ENCODE results near the gene BAZ2B.

BAZ2B gene

DNA sequence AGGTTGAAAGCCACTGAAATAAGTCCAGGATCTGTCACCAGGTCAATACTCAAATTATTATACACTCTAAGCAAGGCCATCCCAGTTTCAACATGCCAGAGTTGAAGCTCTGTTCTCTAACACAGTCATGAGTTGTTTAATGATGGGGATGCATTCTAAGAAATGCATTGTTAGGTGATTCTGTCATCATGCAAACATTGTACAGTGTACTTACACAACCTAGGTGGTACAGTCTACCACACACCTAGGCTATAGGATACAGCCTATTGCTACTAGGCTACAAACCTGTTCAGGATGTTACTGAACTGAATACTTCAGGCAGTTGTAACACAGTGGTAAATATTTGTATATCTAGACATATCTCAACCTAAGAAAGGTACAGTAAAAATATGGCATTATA is 162.2 kb downstream of the BAZ2B start:
- Histone ChIP-seq H3K4me3 (no peak overlapping the region), H3K36me3 (ENCODE audit: insufficient read depth, low read length) (no peaks in the 10 kb centered on the region), H3K9me3 (ENCODE audit: low read depth, low read length) (no peaks in the 10 kb centered on the region), H3K27ac (no peak overlapping the region), H3K9ac (ENCODE audit: insufficient read length) (no peak overlapping the region)
- no peak for DNase-seq (ENCODE audit: low read depth, low spot score)
- no peak for TF ChIP-seq EZH2 (IDR thresholded peaks at IDR 0.05)
- TF ChIP-seq FOXP2 (optimal IDR thresholded peaks at IDR 0.05; ENCODE audit: control extremely low read depth, extremely low read length, insufficient read depth) = no peak
- TF ChIP-seq POLR2AphosphoS5 (IDR thresholded peaks at IDR 0.05; ENCODE audit: borderline replicate concordance, low read depth, low read length) = no peak

DNA sequence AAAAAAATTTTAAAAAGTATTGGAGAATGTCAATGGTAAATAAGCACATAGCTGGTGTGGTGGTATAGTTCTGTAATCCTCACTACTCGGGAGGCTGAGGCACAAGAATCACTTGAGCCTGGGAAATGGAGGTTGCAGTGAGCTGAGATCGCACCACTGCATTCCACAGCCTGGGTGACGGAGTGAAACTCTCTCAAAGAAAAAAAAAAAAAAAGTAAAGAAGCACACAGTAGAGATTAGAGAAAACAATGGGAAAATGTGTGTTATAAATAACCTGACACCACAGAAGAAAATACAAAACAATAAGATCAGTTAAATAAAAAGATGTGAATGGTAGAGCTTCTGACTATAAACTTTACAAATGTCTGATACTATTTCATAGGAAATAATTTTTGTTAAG is 166.2 kb downstream of the BAZ2B start:
- peaks cover 5% of the 10 kb centered on the region for H3K36me3 ChIP-seq (ENCODE audit: insufficient read depth, low read length)
- no peak overlapping the region for H3K4me3 ChIP-seq
- H3K9me3 ChIP-seq (ENCODE audit: low read depth, low read length) = no peaks in the 10 kb centered on the region
- TF ChIP-seq FOXP2 (optimal IDR thresholded peaks at IDR 0.05; ENCODE audit: control extremely low read depth, extremely low read length, insufficient read depth) (no peak), POLR2AphosphoS5 (IDR thresholded peaks at IDR 0.05; ENCODE audit: borderline replicate concordance, low read depth, low read length) (no peak), EZH2 (IDR thresholded peaks at IDR 0.05) (no peak)
- H3K9ac ChIP-seq (ENCODE audit: insufficient read length) = no peak overlapping the region
- DNase-seq (ENCODE audit: low read depth, low spot score) = no peak
- H3K27ac ChIP-seq = no peak overlapping the region

DNA sequence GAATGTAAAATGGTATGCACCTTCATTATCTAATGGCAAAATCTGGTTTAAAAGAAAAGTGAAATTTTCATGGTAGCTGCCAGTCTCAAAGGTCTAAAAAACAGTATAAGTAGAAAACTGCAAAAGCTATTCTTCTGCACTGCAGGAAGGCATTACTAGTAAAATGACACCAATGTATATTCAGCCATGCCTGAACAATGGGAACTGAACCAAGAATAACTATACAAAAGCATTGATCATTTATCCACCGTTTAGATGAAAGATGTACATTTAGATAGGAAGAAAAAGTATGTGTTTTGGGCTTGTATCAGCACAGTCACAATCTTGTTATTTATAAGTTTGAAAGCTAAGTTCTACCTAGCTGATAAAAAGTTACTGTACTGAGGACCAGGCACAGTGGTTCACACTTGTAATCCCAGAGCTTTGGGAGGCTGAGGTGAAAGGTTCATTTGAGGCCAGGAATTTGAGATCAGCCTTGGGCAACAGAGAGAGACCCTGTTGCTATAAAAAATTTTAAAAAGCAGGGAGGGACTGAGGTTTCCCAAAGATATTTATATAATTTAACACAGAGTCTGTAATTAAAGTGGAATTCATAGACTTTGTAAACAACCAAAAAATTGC is 166.7 kb downstream of the BAZ2B start:
- DNase-seq (ENCODE audit: low read depth, low spot score) = no peak
- no peak for TF ChIP-seq FOXP2 (optimal IDR thresholded peaks at IDR 0.05; ENCODE audit: control extremely low read depth, extremely low read length, insufficient read depth)
- no peak for TF ChIP-seq EZH2 (IDR thresholded peaks at IDR 0.05)
- no peak for TF ChIP-seq POLR2AphosphoS5 (IDR thresholded peaks at IDR 0.05; ENCODE audit: borderline replicate concordance, low read depth, low read length)
- Histone ChIP-seq H3K9me3 (ENCODE audit: low read depth, low read length) (no peaks in the 10 kb centered on the region), H3K9ac (ENCODE audit: insufficient read length) (no peak overlapping the region), H3K4me3 (no peak overlapping the region), H3K36me3 (ENCODE audit: insufficient read depth, low read length) (peaks cover 5% of the 10 kb centered on the region), H3K27ac (no peak overlapping the region)

DNA sequence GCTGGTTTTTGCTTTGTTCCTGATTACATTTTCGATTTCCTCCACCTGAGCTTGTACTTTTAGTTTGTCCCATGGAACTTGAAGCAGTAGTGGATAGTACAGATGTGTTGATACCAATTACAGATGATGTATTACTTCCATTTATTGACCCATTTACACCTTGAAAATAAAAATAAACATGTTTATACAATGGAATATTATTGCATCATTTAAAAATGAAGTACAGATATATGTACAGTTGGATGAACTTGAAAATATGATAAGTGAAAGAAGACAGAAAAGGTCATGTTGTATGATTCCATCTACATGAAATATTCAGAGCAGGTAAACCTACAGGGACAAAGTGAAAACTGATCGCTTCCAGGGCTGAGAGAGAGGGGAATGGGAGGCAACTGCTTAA is 169.5 kb downstream of the BAZ2B start:
- no peak overlapping the region for H3K9ac ChIP-seq (ENCODE audit: insufficient read length)
- DNase-seq (ENCODE audit: low read depth, low spot score) = no peak
- H3K27ac ChIP-seq = no peak overlapping the region

DNA sequence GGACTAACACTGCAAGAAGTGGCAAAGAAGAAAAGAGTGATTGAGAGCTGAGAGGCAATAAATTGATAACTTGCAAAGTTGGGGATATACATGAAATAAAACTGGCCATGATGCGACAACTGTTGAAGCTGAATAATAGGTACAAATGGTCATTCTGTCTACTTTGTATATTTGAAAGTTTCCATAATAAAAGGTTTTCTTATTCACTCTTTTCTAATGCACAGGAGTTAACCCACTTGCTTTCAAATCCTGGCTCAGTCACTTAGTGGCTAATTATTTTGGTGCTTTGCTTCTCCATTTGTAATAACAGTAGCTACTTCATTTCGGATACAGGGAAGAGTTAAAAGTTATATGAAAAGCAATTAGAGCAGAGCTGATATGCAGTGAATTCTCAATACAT is 170.1 kb downstream of the BAZ2B start:
- H3K9me3 ChIP-seq (ENCODE audit: low read depth, low read length) = no peaks in the 10 kb centered on the region
- no peak overlapping the region for H3K4me3 ChIP-seq
- no peak overlapping the region for H3K9ac ChIP-seq (ENCODE audit: insufficient read length)
- DNase-seq (ENCODE audit: low read depth, low spot score) = no peak
- no peak for TF ChIP-seq POLR2AphosphoS5 (IDR thresholded peaks at IDR 0.05; ENCODE audit: borderline replicate concordance, low read depth, low read length)
- TF ChIP-seq FOXP2 (optimal IDR thresholded peaks at IDR 0.05; ENCODE audit: control extremely low read depth, extremely low read length, insufficient read depth) = no peak
- TF ChIP-seq EZH2 (IDR thresholded peaks at IDR 0.05) = no peak
- H3K27ac ChIP-seq = no peak overlapping the region
- peaks cover 5% of the 10 kb centered on the region for H3K36me3 ChIP-seq (ENCODE audit: insufficient read depth, low read length)

More for the DNA sequence above, 169.5 kb downstream of the BAZ2B start:
- Histone ChIP-seq H3K36me3 (ENCODE audit: insufficient read depth, low read length) (peaks cover 5% of the 10 kb centered on the region), H3K9me3 (ENCODE audit: low read depth, low read length) (no peaks in the 10 kb centered on the region), H3K4me3 (no peak overlapping the region)
- TF ChIP-seq POLR2AphosphoS5 (IDR thresholded peaks at IDR 0.05; ENCODE audit: borderline replicate concordance, low read depth, low read length) = no peak
- TF ChIP-seq FOXP2 (optimal IDR thresholded peaks at IDR 0.05; ENCODE audit: control extremely low read depth, extremely low read length, insufficient read depth) = no peak
- TF ChIP-seq EZH2 (IDR thresholded peaks at IDR 0.05) = no peak

DNA sequence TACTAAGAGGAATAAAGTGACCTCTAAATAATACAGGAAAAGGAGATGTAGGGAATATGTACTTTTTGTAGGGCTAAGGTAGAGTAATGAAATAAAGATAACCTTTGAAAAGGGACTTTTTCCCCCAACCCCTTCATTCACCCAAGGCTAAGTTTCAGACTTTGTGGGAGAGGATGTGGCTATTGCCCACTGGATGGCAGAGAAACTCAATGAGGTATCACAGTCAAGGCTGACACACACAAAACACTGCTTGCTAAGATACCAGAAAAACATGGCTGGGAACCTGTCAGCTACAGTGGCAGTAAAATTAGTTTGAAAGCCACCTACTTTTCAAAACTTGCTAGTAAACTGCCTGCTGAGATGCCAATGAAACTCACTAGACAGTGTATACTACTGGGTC is 171.0 kb downstream of the BAZ2B start:
- no peak overlapping the region for H3K4me3 ChIP-seq
- no peak overlapping the region for H3K27ac ChIP-seq
- TF ChIP-seq POLR2AphosphoS5 (IDR thresholded peaks at IDR 0.05; ENCODE audit: borderline replicate concordance, low read depth, low read length) = no peak
- TF ChIP-seq EZH2 (IDR thresholded peaks at IDR 0.05) = no peak
- no peak for TF ChIP-seq FOXP2 (optimal IDR thresholded peaks at IDR 0.05; ENCODE audit: control extremely low read depth, extremely low read length, insufficient read depth)

DNA sequence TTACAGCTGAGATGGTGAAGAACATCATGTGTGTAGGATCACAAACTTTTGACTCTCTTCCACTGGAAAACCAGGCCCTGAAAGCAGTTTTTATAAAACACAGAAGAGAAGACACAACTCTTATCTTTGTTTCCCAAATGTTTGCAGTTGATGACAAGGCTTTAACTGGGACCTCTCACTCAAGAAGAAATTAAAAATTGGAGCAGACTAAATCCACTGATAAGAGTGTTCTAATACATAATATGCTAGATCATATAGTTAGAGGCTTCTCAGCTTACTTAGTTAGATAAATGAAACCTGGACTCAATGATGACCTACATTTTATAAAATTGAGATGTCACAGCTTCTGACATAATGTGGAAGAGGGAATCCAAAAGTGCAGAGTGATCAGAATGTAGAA is 171.6 kb downstream of the BAZ2B start:
- H3K9ac ChIP-seq (ENCODE audit: insufficient read length) = no peak overlapping the region
- H3K9me3 ChIP-seq (ENCODE audit: low read depth, low read length) = no peaks in the 10 kb centered on the region
- H3K27ac ChIP-seq = no peak overlapping the region
- no peak for DNase-seq (ENCODE audit: low read depth, low spot score)
- H3K4me3 ChIP-seq = no peak overlapping the region
- H3K36me3 ChIP-seq (ENCODE audit: insufficient read depth, low read length) = peaks cover 5% of the 10 kb centered on the region
- no peak for TF ChIP-seq POLR2AphosphoS5 (IDR thresholded peaks at IDR 0.05; ENCODE audit: borderline replicate concordance, low read depth, low read length)
- TF ChIP-seq FOXP2 (optimal IDR thresholded peaks at IDR 0.05; ENCODE audit: control extremely low read depth, extremely low read length, insufficient read depth) = no peak
- TF ChIP-seq EZH2 (IDR thresholded peaks at IDR 0.05) = no peak

More for the DNA sequence above, 171.0 kb downstream of the BAZ2B start:
- no peak overlapping the region for H3K9ac ChIP-seq (ENCODE audit: insufficient read length)
- H3K9me3 ChIP-seq (ENCODE audit: low read depth, low read length) = no peaks in the 10 kb centered on the region
- peaks cover 5% of the 10 kb centered on the region for H3K36me3 ChIP-seq (ENCODE audit: insufficient read depth, low read length)
- no peak for DNase-seq (ENCODE audit: low read depth, low spot score)

DNA sequence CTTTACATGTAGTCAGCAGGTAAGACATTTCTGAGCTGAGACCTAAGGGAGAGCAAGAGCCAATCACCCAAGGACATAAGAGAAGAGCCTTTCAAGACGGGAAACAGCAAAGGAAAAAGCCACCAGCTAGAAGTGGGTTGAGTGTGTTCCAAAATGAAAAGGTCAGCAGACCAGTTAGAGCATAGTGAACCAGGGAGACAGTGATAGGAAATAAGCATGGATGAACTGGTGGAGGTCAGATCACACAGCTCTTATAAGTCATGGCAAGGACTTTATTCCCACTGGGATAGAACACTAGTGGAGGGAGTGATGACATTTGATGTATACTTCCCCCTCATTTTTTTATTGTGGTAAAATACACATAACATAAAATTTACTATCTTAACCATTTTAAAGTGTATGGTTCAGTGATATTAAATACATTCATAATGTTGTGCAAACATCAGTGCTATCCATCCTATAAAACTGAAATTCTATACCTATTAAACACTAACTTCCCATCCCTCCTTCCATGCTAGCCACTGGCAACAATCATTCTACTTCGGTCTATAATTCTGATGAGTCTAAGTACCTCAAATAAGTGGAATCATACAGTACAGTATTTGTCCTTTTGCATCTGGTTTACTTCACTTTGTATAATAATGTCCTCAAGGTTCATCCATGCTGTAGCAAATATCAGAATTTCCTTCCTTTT is 174.0 kb downstream of the BAZ2B start:
- no peak for TF ChIP-seq FOXP2 (optimal IDR thresholded peaks at IDR 0.05; ENCODE audit: control extremely low read depth, extremely low read length, insufficient read depth)
- TF ChIP-seq POLR2AphosphoS5 (IDR thresholded peaks at IDR 0.05; ENCODE audit: borderline replicate concordance, low read depth, low read length) = no peak
- no peak for TF ChIP-seq EZH2 (IDR thresholded peaks at IDR 0.05)
- Histone ChIP-seq H3K4me3 (no peak overlapping the region), H3K36me3 (ENCODE audit: insufficient read depth, low read length) (peaks cover 10% of the 10 kb centered on the region), H3K9me3 (ENCODE audit: low read depth, low read length) (no peaks in the 10 kb centered on the region), H3K9ac (ENCODE audit: insufficient read length) (no peak overlapping the region), H3K27ac (no peak overlapping the region)
- no peak for DNase-seq (ENCODE audit: low read depth, low spot score)

All from SK-N-MC (cell line).